GM23248 (cell line): ENCODE data around the gene ZNF534.

Experiments
- EZH2 ChIP-seq: fragments of 200-600 bp; sonication (generic); IDR thresholded peaks from 2 replicates; pipeline ENCODE4 v1.6.1; 2018; ENCODE audit warnings: antibody characterized with exemption, mild to moderate bottlenecking; ENCODE audit not compliant: insufficient read depth, poor library complexity, severe bottlenecking
- EZH2phosphoT487 ChIP-seq: fragments of 200-600 bp; sonication (generic); IDR thresholded peaks from 2 replicates; pipeline ENCODE4 v1.6.1; 2018; ENCODE audit warnings: antibody characterized with exemption, moderate library complexity, mild to moderate bottlenecking, low read depth; ENCODE audit not compliant: insufficient read depth

GRCh38 chr19:52410276-52410675 lies 18.7 kb upstream of the ZNF534 start:
- TF ChIP-seq EZH2 (no peak), EZH2phosphoT487 (no peak)
